GM21390 (cell line): Measurements from ENCODE around the gene CNTRL.

Experiments
- ATAC-seq: cut with Tn5 transposase; IDR thresholded peaks from one replicate; pipeline ENCODE4 v1.9.1; 2021; ENCODE audit not compliant: unreplicated experiment

The CNTRL gene

GRCh38 chr9:121225240-121225639 is 150.5 kb downstream of the CNTRL start:
- no peak for ATAC-seq

GRCh38 chr9:121226175-121226574 is 151.4 kb downstream of the CNTRL start:
- ATAC-seq: no peak
